ENCODE results near the gene FOLH1.
"Not testable (repeated sequence)": the region's sequence is repeated elsewhere in the genome, so short reads cannot be mapped to it uniquely, and the experiment has no call there.

The FOLH1 gene

DNA sequence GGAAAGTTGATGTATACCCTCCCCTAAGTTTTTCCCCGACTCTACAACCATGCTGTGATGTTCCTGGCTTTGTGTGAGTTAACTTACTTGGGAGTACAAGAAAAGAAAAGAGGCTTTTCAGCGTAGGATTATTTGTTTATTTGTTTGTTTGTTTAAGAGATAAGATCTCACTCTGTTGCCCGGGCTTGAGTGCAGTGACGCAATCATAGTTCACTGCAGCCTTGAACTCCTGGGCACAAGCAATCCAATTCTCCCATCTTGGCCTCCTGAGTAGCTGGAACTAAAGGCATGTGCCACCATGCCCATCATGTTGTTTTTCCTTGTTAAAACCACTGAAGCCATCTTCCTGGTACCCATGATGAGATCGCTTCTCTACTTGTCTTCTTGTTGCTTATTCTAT is 24.6 kb upstream of the FOLH1 start:
- not testable (repeated sequence) for H3K9me2 ChIP-seq (ENCODE audit: low read depth, low read length); H2AFZ ChIP-seq (ENCODE audit: low read length); H3K9me3 ChIP-seq (ENCODE audit: low read length); H3K27me3 ChIP-seq (ENCODE audit: insufficient read depth, low read length); H3K36me3 ChIP-seq (ENCODE audit: insufficient read depth, low read length); H3F3A ChIP-seq (ENCODE audit: insufficient read depth, low read length); H3K4me2 ChIP-seq (ENCODE audit: low read length); H3K4me1 ChIP-seq (ENCODE audit: insufficient read depth, low read length, severe bottlenecking); H3K27ac ChIP-seq (ENCODE audit: low read depth, low read length, poor library complexity, severe bottlenecking); H4K20me1 ChIP-seq (ENCODE audit: insufficient read depth, low read length); H3K79me2 ChIP-seq (ENCODE audit: insufficient read depth, low read length); H3K9ac ChIP-seq (ENCODE audit: low read length); H3K4me3 ChIP-seq (ENCODE audit: low read depth, low read length, poor library complexity, severe bottlenecking)

DNA sequence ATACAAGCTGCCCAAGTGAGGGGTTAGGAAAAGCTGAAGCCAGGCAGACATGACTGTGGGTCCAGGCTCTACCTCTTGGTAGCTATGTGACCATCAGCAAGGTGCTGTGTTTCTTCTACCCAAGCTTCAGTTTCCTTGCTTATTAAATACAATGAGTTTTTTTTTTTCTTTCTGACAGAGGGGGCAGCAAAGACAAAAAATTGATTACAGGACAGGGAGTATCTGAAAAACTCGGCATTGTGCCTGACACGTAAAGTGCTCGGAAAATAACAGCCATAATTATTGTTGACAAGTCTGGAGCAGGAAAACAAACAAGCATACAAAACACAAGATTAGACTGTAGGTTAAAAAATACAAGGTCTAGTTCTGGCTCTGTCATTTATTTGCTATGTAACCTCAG is 23.3 kb upstream of the FOLH1 start:
- not testable (repeated sequence) for H3K4me3 ChIP-seq (ENCODE audit: low read depth, low read length, poor library complexity, severe bottlenecking); H3K9me3 ChIP-seq (ENCODE audit: low read length); H3K4me1 ChIP-seq (ENCODE audit: insufficient read depth, low read length, severe bottlenecking); H3K9me2 ChIP-seq (ENCODE audit: low read depth, low read length); H3K9ac ChIP-seq (ENCODE audit: low read length); H3K79me2 ChIP-seq (ENCODE audit: insufficient read depth, low read length); H3F3A ChIP-seq (ENCODE audit: insufficient read depth, low read length); H3K36me3 ChIP-seq (ENCODE audit: insufficient read depth, low read length); H3K27me3 ChIP-seq (ENCODE audit: insufficient read depth, low read length); H3K27ac ChIP-seq (ENCODE audit: low read depth, low read length, poor library complexity, severe bottlenecking); H3K4me2 ChIP-seq (ENCODE audit: low read length); H4K20me1 ChIP-seq (ENCODE audit: insufficient read depth, low read length); H2AFZ ChIP-seq (ENCODE audit: low read length)

DNA sequence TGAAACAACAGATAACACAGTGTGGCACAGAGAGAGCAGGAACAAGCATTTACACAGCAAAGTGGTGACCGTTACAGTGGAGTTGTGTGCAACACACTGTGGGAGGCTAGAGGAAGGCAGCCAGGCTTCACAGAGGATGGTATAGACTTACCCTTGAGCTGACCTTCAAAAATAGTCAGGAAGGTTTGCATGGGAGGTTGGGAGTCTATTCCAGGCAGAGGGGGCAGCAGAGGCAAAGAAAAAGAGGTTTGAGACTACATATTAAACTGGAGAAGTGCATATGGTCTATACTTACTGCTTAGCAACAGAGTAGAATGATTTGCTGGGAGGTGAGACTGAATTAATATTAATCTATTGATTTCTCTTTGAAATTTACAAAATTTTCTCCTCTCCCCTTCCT is 22.1 kb upstream of the FOLH1 start:
- H4K20me1 ChIP-seq (ENCODE audit: insufficient read depth, low read length); H3F3A ChIP-seq (ENCODE audit: insufficient read depth, low read length); H3K4me3 ChIP-seq (ENCODE audit: low read depth, low read length, poor library complexity, severe bottlenecking); H2AFZ ChIP-seq (ENCODE audit: low read length); H3K27me3 ChIP-seq (ENCODE audit: insufficient read depth, low read length); H3K4me1 ChIP-seq (ENCODE audit: insufficient read depth, low read length, severe bottlenecking); H3K9me2 ChIP-seq (ENCODE audit: low read depth, low read length); H3K36me3 ChIP-seq (ENCODE audit: insufficient read depth, low read length); H3K9me3 ChIP-seq (ENCODE audit: low read length); H3K4me2 ChIP-seq (ENCODE audit: low read length); H3K79me2 ChIP-seq (ENCODE audit: insufficient read depth, low read length); H3K9ac ChIP-seq (ENCODE audit: low read length); H3K27ac ChIP-seq (ENCODE audit: low read depth, low read length, poor library complexity, severe bottlenecking): not testable (repeated sequence)

DNA sequence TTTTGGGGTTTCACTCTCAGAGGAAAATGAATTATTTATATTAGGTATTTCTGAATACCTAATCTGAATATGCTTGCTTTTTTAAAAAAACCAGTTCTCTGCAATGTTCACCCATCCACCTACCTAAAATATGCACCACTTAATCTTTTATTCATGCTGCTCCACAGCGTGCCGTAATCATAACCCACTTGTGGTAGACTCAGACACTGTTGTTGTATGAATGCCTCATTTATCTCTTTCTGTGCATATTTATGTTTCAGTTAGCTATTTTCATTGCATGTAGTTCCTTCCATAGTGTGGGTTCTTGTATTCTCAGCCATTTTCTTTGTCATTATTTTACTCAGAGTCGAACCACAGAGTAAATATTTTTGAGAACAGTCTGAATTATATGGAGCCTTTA is 21.6 kb upstream of the FOLH1 start:
- H3K79me2 ChIP-seq (ENCODE audit: insufficient read depth, low read length); H3K4me1 ChIP-seq (ENCODE audit: insufficient read depth, low read length, severe bottlenecking); H3K9ac ChIP-seq (ENCODE audit: low read length); H3K4me2 ChIP-seq (ENCODE audit: low read length); H3K4me3 ChIP-seq (ENCODE audit: low read depth, low read length, poor library complexity, severe bottlenecking); H3K9me2 ChIP-seq (ENCODE audit: low read depth, low read length); H4K20me1 ChIP-seq (ENCODE audit: insufficient read depth, low read length); H3F3A ChIP-seq (ENCODE audit: insufficient read depth, low read length); H3K9me3 ChIP-seq (ENCODE audit: low read length); H3K27ac ChIP-seq (ENCODE audit: low read depth, low read length, poor library complexity, severe bottlenecking); H2AFZ ChIP-seq (ENCODE audit: low read length); H3K27me3 ChIP-seq (ENCODE audit: insufficient read depth, low read length); H3K36me3 ChIP-seq (ENCODE audit: insufficient read depth, low read length): not testable (repeated sequence)

DNA sequence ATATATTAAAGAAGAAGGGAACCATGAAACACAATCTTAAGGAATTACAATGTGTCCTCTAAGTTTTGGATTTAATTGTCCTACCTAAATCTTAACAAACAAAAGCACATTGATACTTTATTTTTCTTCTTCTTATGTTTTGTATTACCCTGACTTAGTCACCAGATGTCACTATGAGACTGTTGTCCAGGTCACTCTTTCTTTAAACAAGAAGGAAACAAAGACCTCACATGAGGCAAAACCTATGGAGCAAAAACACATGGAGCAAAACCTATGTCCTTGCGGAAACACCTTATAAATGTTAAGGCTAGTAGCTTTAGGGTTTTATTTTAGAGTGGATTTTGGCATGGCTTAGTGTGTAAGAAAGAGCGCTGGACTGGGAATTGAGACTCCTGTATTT is 20.7 kb upstream of the FOLH1 start:
- not testable (repeated sequence) for H3F3A ChIP-seq (ENCODE audit: insufficient read depth, low read length); H3K9me3 ChIP-seq (ENCODE audit: low read length); H3K9me2 ChIP-seq (ENCODE audit: low read depth, low read length); H3K27ac ChIP-seq (ENCODE audit: low read depth, low read length, poor library complexity, severe bottlenecking); H3K4me3 ChIP-seq (ENCODE audit: low read depth, low read length, poor library complexity, severe bottlenecking); H3K9ac ChIP-seq (ENCODE audit: low read length); H3K4me2 ChIP-seq (ENCODE audit: low read length); H3K36me3 ChIP-seq (ENCODE audit: insufficient read depth, low read length); H3K4me1 ChIP-seq (ENCODE audit: insufficient read depth, low read length, severe bottlenecking); H3K27me3 ChIP-seq (ENCODE audit: insufficient read depth, low read length); H4K20me1 ChIP-seq (ENCODE audit: insufficient read depth, low read length); H2AFZ ChIP-seq (ENCODE audit: low read length); H3K79me2 ChIP-seq (ENCODE audit: insufficient read depth, low read length)
- TF ChIP-seq, protein P1, sequence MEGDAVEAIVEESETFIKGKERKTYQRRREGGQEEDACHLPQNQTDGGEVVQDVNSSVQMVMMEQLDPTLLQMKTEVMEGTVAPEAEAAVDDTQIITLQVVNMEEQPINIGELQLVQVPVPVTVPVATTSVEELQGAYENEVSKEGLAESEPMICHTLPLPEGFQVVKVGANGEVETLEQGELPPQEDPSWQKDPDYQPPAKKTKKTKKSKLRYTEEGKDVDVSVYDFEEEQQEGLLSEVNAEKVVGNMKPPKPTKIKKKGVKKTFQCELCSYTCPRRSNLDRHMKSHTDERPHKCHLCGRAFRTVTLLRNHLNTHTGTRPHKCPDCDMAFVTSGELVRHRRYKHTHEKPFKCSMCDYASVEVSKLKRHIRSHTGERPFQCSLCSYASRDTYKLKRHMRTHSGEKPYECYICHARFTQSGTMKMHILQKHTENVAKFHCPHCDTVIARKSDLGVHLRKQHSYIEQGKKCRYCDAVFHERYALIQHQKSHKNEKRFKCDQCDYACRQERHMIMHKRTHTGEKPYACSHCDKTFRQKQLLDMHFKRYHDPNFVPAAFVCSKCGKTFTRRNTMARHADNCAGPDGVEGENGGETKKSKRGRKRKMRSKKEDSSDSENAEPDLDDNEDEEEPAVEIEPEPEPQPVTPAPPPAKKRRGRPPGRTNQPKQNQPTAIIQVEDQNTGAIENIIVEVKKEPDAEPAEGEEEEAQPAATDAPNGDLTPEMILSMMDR (IDR thresholded peaks at IDR 0.05; ENCODE audit: low read length), result peak; percentile 21; the same call in 1 of the 2 replicates

DNA sequence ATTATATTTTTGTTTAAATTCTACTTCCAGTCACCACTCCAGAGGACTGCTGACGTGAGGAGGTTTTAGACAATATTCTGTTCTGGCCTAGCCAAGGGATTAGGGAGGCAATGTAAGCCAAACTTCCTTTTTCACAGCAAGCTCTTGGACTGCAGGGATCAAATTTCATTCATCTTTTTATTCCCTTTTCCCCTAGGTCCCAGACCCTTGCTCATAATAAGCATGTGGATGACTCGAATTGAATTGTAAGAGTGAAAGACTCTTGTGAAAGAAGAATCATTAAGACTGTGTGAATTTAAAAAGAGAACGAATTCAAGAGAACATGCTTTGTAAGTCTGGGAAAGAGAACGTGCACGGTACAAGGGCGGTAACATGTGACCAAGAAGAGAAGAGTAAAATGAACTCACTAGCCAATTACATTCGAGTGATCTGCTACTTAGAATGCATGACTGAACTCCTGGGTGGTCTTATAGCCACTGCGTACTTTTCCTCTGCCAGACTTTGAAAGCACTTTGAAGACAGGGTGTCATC is 16.9 kb upstream of the FOLH1 start:
- not testable (repeated sequence) for H3K27me3 ChIP-seq (ENCODE audit: insufficient read depth, low read length); H3K9me2 ChIP-seq (ENCODE audit: low read depth, low read length); H3K9ac ChIP-seq (ENCODE audit: low read length); H2AFZ ChIP-seq (ENCODE audit: low read length); H3F3A ChIP-seq (ENCODE audit: insufficient read depth, low read length); H3K36me3 ChIP-seq (ENCODE audit: insufficient read depth, low read length); H3K27ac ChIP-seq (ENCODE audit: low read depth, low read length, poor library complexity, severe bottlenecking); H3K4me3 ChIP-seq (ENCODE audit: low read depth, low read length, poor library complexity, severe bottlenecking); H4K20me1 ChIP-seq (ENCODE audit: insufficient read depth, low read length); H3K4me2 ChIP-seq (ENCODE audit: low read length); H3K79me2 ChIP-seq (ENCODE audit: insufficient read depth, low read length); H3K4me1 ChIP-seq (ENCODE audit: insufficient read depth, low read length, severe bottlenecking); H3K9me3 ChIP-seq (ENCODE audit: low read length)

Data from OCI-LY1 (cell line).